ENCODE measurements around the gene IL17D.
"Not testable (repeated sequence)": the region's sequence is repeated elsewhere in the genome, so short reads cannot be mapped to it uniquely, and the experiment has no call there.

The IL17D gene

GRCh38 chr13:20721058-20721453 lies 17.6 kb downstream of the IL17D start:
- DNase-seq, result no peak

GRCh38 chr13:20721454-20722357 lies 18.2 kb downstream of the IL17D start:
- no peak for DNase-seq

- DNase-seq, result no peak
Observed at GRCh38 chr13:20727856-20728255, 24.4 kb downstream of the IL17D start.

- no peak for DNase-seq
Observed at GRCh38 chr13:20728579-20729311, 25.2 kb downstream of the IL17D start.

GRCh38 chr13:20729633-20730585 lies 26.4 kb downstream of the IL17D start:
- no peak for DNase-seq

GRCh38 chr13:20738616-20739015 lies 35.1 kb downstream of the IL17D start:
- no peak for DNase-seq

DNA sequence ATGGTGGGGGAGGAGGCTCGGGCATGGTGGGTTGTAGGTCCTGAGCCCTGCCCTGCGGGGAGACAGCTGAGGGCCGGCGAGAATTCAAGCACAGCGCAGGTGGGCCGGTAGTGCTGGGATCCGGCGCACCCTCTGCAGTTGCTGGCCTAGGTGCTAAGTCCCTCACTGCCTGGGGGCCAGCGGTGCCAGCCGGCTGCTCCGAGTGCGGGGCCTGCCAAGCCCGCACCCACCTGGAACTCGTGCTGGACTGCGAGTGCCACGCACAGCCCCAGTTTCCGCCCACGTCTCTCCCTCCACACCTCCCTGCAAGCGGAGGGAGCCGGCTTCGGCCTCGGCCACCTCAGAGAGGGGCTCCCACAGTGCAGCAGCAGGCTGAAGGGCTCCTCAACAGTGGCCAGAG lies 36.5 kb downstream of the IL17D start:
- DNase-seq, result no peak

DNA sequence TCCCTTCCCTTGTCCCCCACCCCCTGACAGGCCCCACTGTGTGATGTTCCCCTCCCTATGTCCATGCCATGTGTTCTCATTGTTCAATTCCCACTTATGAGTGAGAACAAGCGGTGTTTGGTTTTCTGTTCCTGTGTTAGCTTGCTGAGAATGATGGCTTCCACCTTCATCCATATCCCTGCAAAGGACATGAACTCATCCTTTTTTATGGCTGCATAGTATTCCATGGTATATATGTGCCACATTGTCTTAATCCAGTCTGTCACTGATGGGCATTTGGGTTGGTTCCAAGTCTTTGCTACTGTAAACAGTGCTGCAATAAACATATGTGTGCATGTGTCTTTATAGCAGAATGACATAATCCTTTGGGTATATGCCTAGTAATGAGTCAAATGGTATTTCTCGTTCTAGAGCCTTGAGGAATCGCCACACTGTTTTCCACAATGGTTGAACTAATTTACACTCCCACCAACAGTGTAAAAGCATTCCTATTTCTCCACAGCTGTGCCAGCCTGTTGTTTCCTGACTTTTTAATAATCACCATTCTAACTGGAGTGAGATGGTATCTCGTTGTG lies 40.4 kb downstream of the IL17D start:
- DNase-seq, result not testable (repeated sequence)

- no peak for DNase-seq
Observed at GRCh38 chr13:20749377-20749776, 45.9 kb downstream of the IL17D start.

GRCh38 chr13:20754009-20754408 lies 50.5 kb downstream of the IL17D start:
- no peak for DNase-seq

DNA sequence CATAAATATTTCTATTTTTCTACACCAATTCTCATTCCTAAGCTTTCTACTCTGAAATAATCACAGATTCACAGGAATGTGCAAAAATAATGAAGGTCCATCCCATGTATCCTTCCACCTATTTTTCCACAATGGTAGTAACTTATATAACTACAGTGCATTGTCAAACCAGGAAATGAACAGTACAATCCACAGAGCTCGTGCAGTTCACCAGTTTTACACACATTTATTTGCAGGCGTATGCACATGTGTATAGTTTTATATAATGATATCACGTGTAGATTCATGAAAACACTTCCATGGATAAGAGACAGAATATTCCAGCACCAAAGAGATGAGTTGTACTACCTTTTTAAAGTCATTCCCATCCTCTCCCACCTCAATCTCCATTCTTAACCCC lies 57.4 kb downstream of the IL17D start:
- no peak for DNase-seq

GRCh38 chr13:20767309-20767943 lies 63.9 kb downstream of the IL17D start:
- no peak for DNase-seq

- DNase-seq, result no peak
Observed at GRCh38 chr13:20769091-20769490, 65.6 kb downstream of the IL17D start.

GRCh38 chr13:20769834-20770233 lies 66.3 kb downstream of the IL17D start:
- no peak for DNase-seq

Data from NCI-H1436 treated with DMSO at 0.1 percent for 48 hours (cell line).